Stimulated activated CD8-positive, alpha-beta memory T cell treated with anti-CD3 and anti-CD28 coated beads, Interleukin-12 subunit alpha, Interleukin-12 subunit beta, amount 100 ng/mL, for 1 hour (primary cell): ENCODE data around the gene MEIOC.

Experiments
- DNase-seq: peaks from one replicate; pipeline ENCODE4 v3.0.0-alpha.2; 2020; ENCODE audit warnings: low read depth

Gene MEIOC

GRCh38 chr17:44708401-44709263 lies 52.4 kb downstream of the MEIOC start, which contains the start of gene DBF4B:
Gene DBF4B (plus strand): TSS chr17:44708665. CDS start chr17:44708821, 156 bp downstream.
- peak; percentile 74 for DNase-seq

DNA sequence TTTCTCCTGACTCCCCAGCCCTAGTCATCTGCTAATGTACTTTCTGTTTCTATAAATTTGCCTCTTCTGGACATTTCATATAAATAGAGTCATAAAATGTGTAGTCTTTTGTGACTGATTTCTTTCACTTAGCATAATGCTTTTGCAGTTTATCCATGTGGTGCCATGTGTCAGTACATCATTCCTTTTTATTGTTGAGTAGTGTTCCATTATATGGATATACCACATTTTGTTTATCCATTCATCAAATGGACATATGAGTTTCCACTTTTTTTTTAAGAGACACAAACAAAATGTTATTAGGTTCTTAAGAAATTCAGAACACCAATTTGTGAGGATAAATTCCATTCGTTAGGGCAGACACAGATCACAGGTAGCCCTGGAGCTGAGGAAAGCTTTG lies 63.2 kb downstream of the MEIOC start:
- no peak for DNase-seq

- DNase-seq = no peak
These were observed 66.0 kb downstream of the MEIOC start for GRCh38 chr17:44722254-44722653.
